WTC11 (cell line): ENCODE data around the gene ELP4. TPM values are rescaled to one million over a fixed set of nuclear protein-coding genes. Genes with fewer than 3 reads are reported as not detected.

Source experiments
- ATAC-seq: fragments of 200-7000 bp; cut with Tn5 transposase; 2 replicates; pipeline ENCODE4 v1.10.0; 2021; ENCODE audit warnings: mild to moderate bottlenecking, moderate library complexity
- CTCF ChIA-PET: fragments of 300-600 bp; sonication (Branson Sonifier 250); formaldehyde crosslinking; loops from one replicate; lab custom pipeline; 2021; ENCODE audit warnings: antibody characterized with exemption; lab: Charles Lee
- POLR2A ChIA-PET: fragments of 350-600 bp; sonication (Branson Sonifier 250); formaldehyde crosslinking; loops from one replicate; lab custom pipeline; 2021; ENCODE audit warnings: antibody characterized with exemption; lab: Charles Lee
- DNase-seq: peaks from one replicate; pipeline ENCODE4 v3.0.0; 2021; ENCODE audit warnings: low spot score
- H3K27ac Mint-ChIP-seq: 2 replicates; pipeline ENCODE4 v1.8.0; 2021; ENCODE audit warnings: mixed read lengths
- H3K27me3 Mint-ChIP-seq: 2 replicates; pipeline ENCODE4 v1.8.0; 2021; ENCODE audit warnings: low read depth, mild to moderate bottlenecking, moderate library complexity, mixed read lengths
- H3K36me3 Mint-ChIP-seq: 2 replicates; pipeline ENCODE4 v1.8.0; 2021; ENCODE audit warnings: mixed read lengths
- H3K4me1 Mint-ChIP-seq: 2 replicates; pipeline ENCODE4 v1.8.0; 2022; ENCODE audit warnings: mixed read lengths
- H3K4me3 Mint-ChIP-seq: 2 replicates; pipeline ENCODE4 v1.8.0; 2021; ENCODE audit warnings: mild to moderate bottlenecking, moderate library complexity, mixed read lengths
- H3K9me3 Mint-ChIP-seq: 2 replicates; pipeline ENCODE4 v1.8.0; 2021; ENCODE audit warnings: mixed read lengths
- AFF4 ChIP-seq: sonication (generic); formaldehyde crosslinking; IDR thresholded peaks from 2 replicates; pipeline ENCODE4 v1.8.1; 2023; ENCODE audit warnings: mild to moderate bottlenecking, missing genetic modification reagents, borderline replicate concordance
- ATF3 ChIP-seq: sonication (generic); formaldehyde crosslinking; conservative IDR thresholded peaks from 2 replicates; pipeline ENCODE4 v1.8.1; 2022; ENCODE audit warnings: mild to moderate bottlenecking, missing genetic modification reagents
- FOXJ3 ChIP-seq: sonication (generic); formaldehyde crosslinking; IDR thresholded peaks from 2 replicates; pipeline ENCODE4 v1.9.0; 2021; ENCODE audit warnings: missing genetic modification reagents, mild to moderate bottlenecking, borderline replicate concordance
- GTF2I ChIP-seq: fragments of 250-450 bp; sonication (Bioruptor Pico); conservative IDR thresholded peaks from 2 replicates; pipeline ENCODE4 v1.4.0; 2021; ENCODE audit warnings: mild to moderate bottlenecking
- JAZF1 ChIP-seq: fragments of 250-450 bp; sonication (Bioruptor Pico); IDR thresholded peaks from 2 replicates; pipeline ENCODE4 v1.9.0; 2021; ENCODE audit warnings: moderate library complexity, mild to moderate bottlenecking, inconsistent platforms
- KAT7 ChIP-seq: sonication (generic); formaldehyde crosslinking; IDR thresholded peaks from 2 replicates; pipeline ENCODE4 v1.8.1; 2023; ENCODE audit warnings: missing genetic modification reagents, mild to moderate bottlenecking, borderline replicate concordance
- NFE2L1 ChIP-seq: sonication (generic); formaldehyde crosslinking; IDR thresholded peaks from 2 replicates; pipeline ENCODE4 v1.8.1; 2023; ENCODE audit warnings: missing genetic modification reagents
- NFYB ChIP-seq: sonication (generic); formaldehyde crosslinking; conservative IDR thresholded peaks from 2 replicates; pipeline ENCODE4 v1.8.0; 2022; ENCODE audit warnings: low read depth, missing genetic modification reagents
- PRDM15 ChIP-seq: sonication (generic); formaldehyde crosslinking; IDR thresholded peaks from 2 replicates; pipeline ENCODE4 v1.8.0; 2022; ENCODE audit warnings: missing genetic modification reagents
- RELA ChIP-seq: sonication (generic); formaldehyde crosslinking; IDR thresholded peaks from 2 replicates; pipeline ENCODE4 v1.8.1; 2022; ENCODE audit warnings: missing genetic modification reagents, mild to moderate bottlenecking, borderline replicate concordance
- SMAD3 ChIP-seq: sonication (generic); formaldehyde crosslinking; IDR thresholded peaks from 2 replicates; pipeline ENCODE4 v1.8.0; 2022; ENCODE audit warnings: missing genetic modification reagents, mild to moderate bottlenecking, borderline replicate concordance
- SP1 ChIP-seq: sonication (generic); formaldehyde crosslinking; conservative IDR thresholded peaks from 2 replicates; pipeline ENCODE4 v1.8.1; 2022; ENCODE audit warnings: missing genetic modification reagents
- TEAD4 ChIP-seq: sonication (generic); formaldehyde crosslinking; IDR thresholded peaks from 2 replicates; pipeline ENCODE4 v1.8.0; 2022; ENCODE audit warnings: mild to moderate bottlenecking, missing genetic modification reagents
- ZNF281 ChIP-seq: sonication (generic); formaldehyde crosslinking; IDR thresholded peaks from 2 replicates; pipeline ENCODE4 v1.8.0; 2023; ENCODE audit warnings: mild to moderate bottlenecking, missing genetic modification reagents
- ZNF396 ChIP-seq: fragments of 250-450 bp; sonication (Bioruptor Pico); IDR thresholded peaks from 2 replicates; pipeline ENCODE4 v1.8.0; 2021; ENCODE audit warnings: mild to moderate bottlenecking, moderate library complexity, borderline replicate concordance
- ZNF423 ChIP-seq: fragments of 250-450 bp; sonication (Bioruptor Pico); IDR thresholded peaks from 2 replicates; pipeline ENCODE4 v2.1.2; 2022; ENCODE audit warnings: mild to moderate bottlenecking, moderate library complexity
- total RNA-seq: library from RNA; stranded (reverse); gene quantifications from 3 replicates; pipeline ENCODE4 v1.2.3, GENCODE V29; 2021
- TF ChIP-seq, protein P1 (sequence below): sonication (generic); formaldehyde crosslinking; IDR thresholded peaks from 2 replicates; pipeline ENCODE4 v1.8.0; 2022; ENCODE audit warnings: mild to moderate bottlenecking, missing genetic modification reagents
- TF ChIP-seq, protein P2 (sequence below): fragments of 250-450 bp; sonication (Bioruptor Pico); IDR thresholded peaks from 2 replicates; pipeline ENCODE4 v2.1.2; 2022; ENCODE audit warnings: mild to moderate bottlenecking, moderate library complexity
- TF ChIP-seq, protein P3 (sequence below): fragments of 250-450 bp; sonication (Bioruptor Pico); IDR thresholded peaks from 2 replicates; pipeline ENCODE4 v1.9.0; 2021; ENCODE audit warnings: mild to moderate bottlenecking

Gene ELP4
- total RNA-seq, 1 experiment from 2014 or later = 14.6 TPM

- TF ChIP-seq SMAD3 (CRISPR knock-in tag) = no peak
- TF ChIP-seq, protein P1, sequence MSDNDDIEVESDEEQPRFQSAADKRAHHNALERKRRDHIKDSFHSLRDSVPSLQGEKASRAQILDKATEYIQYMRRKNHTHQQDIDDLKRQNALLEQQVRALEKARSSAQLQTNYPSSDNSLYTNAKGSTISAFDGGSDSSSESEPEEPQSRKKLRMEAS (CRISPR knock-in tag) = no peak
- Mint-ChIP-seq H3K27me3 (no peaks in the 10 kb centered on the region), H3K4me3 (no peak overlapping the region), H3K4me1 (0 out of 2 replicates have a peak, but pooled peaks cover 3% of the 10 kb centered on the region), H3K27ac (no peak overlapping the region), H3K9me3 (peaks cover 8% of the 10 kb centered on the region), H3K36me3 (peaks cover 5% of the 10 kb centered on the region; the same call in 1 of the 2 replicates)
- CTCF ChIA-PET = interaction anchor here (1.0 kb wide), 1 partner anchor 35 kb away, joined by 3 read pairs; no protein-coding TSS in a partner anchor
- no peak for DNase-seq
- POLR2A ChIA-PET = no interaction called here
- no peak for ATAC-seq
Observed at GRCh38 chr11:31676280-31676982, 166.9 kb downstream of the ELP4 start.

GRCh38 chr11:31680770-31681169 is 171.2 kb downstream of the ELP4 start:
- ChIA-PET CTCF (no interaction called here), POLR2A (interaction anchor here (0.6 kb wide), 1 partner anchor 14 kb away, joined by 3 read pairs; no protein-coding TSS in a partner anchor)
- Mint-ChIP-seq H3K4me1 (peaks cover 11% of the 10 kb centered on the region), H3K27me3 (no peaks in the 10 kb centered on the region), H3K9me3 (peaks cover 8% of the 10 kb centered on the region), H3K4me3 (no peak overlapping the region), H3K36me3 (peaks cover 5% of the 10 kb centered on the region; the same call in 1 of the 2 replicates), H3K27ac (no peak overlapping the region)
- DNase-seq = no peak
- ATAC-seq = no peak
- TF ChIP-seq TEAD4 = no peak
- no peak for TF ChIP-seq RELA (CRISPR knock-in tag)
- no peak for TF ChIP-seq ZNF281 (CRISPR knock-in tag)
- TF ChIP-seq FOXJ3 = no peak
- no peak for TF ChIP-seq PRDM15 (CRISPR knock-in tag)
- TF ChIP-seq ZNF423 (CRISPR knock-in tag) = no peak
- TF ChIP-seq NFE2L1 (CRISPR knock-in tag) = no peak
- no peak for TF ChIP-seq JAZF1 (CRISPR knock-in tag)

- no peaks in the 10 kb centered on the region for H3K36me3 Mint-ChIP-seq
- no peak for DNase-seq
- no peaks in the 10 kb centered on the region for H3K9me3 Mint-ChIP-seq
- ChIA-PET POLR2A (no interaction called here), CTCF (no interaction called here)
- H3K4me3 Mint-ChIP-seq = no peak overlapping the region
- no peaks in the 10 kb centered on the region for H3K27me3 Mint-ChIP-seq
- no peak for ATAC-seq
- no peak overlapping the region for H3K27ac Mint-ChIP-seq
- H3K4me1 Mint-ChIP-seq = peaks cover 3% of the 10 kb centered on the region
- TF ChIP-seq ZNF396 (CRISPR knock-in tag) (no peak), GTF2I (no peak), AFF4 (no peak), SP1 (CRISPR knock-in tag) (no peak), ATF3 (CRISPR knock-in tag) (no peak), NFYB (CRISPR knock-in tag) (no peak), KAT7 (CRISPR knock-in tag) (no peak)
- TF ChIP-seq, protein P2, sequence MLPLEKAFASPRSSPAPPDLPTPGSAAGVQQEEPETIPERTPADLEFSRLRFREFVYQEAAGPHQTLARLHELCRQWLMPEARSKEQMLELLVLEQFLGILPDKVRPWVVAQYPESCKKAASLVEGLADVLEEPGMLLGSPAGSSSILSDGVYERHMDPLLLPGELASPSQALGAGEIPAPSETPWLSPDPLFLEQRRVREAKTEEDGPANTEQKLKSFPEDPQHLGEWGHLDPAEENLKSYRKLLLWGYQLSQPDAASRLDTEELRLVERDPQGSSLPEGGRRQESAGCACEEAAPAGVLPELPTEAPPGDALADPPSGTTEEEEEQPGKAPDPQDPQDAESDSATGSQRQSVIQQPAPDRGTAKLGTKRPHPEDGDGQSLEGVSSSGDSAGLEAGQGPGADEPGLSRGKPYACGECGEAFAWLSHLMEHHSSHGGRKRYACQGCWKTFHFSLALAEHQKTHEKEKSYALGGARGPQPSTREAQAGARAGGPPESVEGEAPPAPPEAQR (CRISPR knock-in tag) = no peak
- TF ChIP-seq, protein P3, sequence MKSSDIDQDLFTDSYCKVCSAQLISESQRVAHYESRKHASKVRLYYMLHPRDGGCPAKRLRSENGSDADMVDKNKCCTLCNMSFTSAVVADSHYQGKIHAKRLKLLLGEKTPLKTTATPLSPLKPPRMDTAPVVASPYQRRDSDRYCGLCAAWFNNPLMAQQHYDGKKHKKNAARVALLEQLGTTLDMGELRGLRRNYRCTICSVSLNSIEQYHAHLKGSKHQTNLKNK (CRISPR knock-in tag) = no peak
Observed at GRCh38 chr11:31687256-31687655, 177.7 kb downstream of the ELP4 start.
